ENCODE results near the gene HACD2.

Gene HACD2

GRCh38 chr3:123478314-123478713 lies 106.5 kb downstream of the HACD2 start:
- H3K4me2 ChIP-seq (ENCODE audit: low read length, poor library complexity, severe bottlenecking), result no peak overlapping the region
- no peak overlapping the region for H3K18ac ChIP-seq (ENCODE audit: low read depth in 1 of 2, low read length in 2 of 2)

DNA sequence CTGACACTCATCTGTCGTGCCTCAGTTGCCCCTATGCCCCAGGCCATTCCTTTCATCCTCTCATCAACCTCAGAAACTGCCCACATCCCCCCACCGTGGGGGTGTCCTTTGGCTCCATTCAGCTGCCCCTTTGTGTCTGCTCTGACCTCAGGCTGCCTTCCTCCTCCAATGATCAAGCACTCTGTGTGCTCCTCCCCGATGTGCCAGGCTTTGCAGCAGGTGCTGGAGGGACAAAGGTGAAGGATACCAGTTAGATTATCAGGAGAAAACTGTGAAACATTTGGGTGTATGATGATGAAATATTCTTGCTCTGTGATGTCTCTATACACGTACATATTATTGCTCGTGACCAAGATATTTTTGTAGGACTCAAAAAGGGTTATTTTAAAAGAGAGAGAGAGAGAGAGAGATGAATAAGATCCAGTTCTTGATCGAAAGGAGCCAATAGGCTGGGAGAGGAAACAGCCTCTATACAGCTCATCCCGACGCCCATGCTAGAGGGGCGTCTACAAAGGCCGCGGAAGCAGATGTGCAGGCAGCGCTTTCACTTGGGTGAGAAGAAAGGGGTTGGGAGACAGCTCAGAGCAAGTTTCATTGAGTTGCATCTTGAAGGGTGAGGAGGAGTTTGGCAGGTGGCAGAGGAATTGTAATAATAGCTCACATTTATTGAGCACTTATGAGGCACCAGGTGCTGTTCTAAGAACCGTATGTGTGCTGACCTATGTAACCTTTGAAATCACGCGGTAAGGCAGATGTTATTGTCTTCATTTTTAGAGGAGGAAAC lies 107.7 kb downstream of the HACD2 start:
- Histone ChIP-seq H3K4me2 (ENCODE audit: low read length, poor library complexity, severe bottlenecking) (no peak overlapping the region), H3K27ac (ENCODE audit: low read length, poor library complexity, severe bottlenecking) (no peak overlapping the region), H3K14ac (ENCODE audit: low read length in 2 of 2) (peak overlapping the region in 1 of 2 experiments; percentile 48), H2BK120ac (ENCODE audit: low read depth, low read length) (no peak overlapping the region), H2AFZ (ENCODE audit: low read depth, low read length) (no peak overlapping the region), H3K9ac (ENCODE audit: low read length) (no peak overlapping the region), H3K27me3 (ENCODE audit: control insufficient read depth in 1 of 2, insufficient read depth in 1 of 2, low read length in 2 of 2) (peaks cover 75% of the 10 kb centered on the region in 2 experiments), H2AK5ac (ENCODE audit: low read length, severe bottlenecking) (no peak overlapping the region), H3K23ac (ENCODE audit: low read length in 2 of 2) (no peak overlapping the region), H4K8ac (ENCODE audit: low read length) (no peak overlapping the region), H3K4me3 (ENCODE audit: insufficient read depth in 1 of 2, low read depth in 1 of 2, low read length in 2 of 2) (no peak overlapping the region), H2BK12ac (ENCODE audit: low read length in 2 of 2) (no peak overlapping the region), H3K36me3 (ENCODE audit: control insufficient read depth in 1 of 2, insufficient read depth in 2 of 2, low read depth in 1 of 2, low read length in 2 of 2) (peaks cover 0 to 3% of the 10 kb centered on the region in 2 experiments), H3K9me3 (ENCODE audit: control insufficient read depth, low read length) (no peaks in the 10 kb centered on the region), H3K4ac (ENCODE audit: low read depth in 1 of 2, low read length in 2 of 2) (no peak overlapping the region), H4K91ac (ENCODE audit: low read length) (no peak overlapping the region), H2BK5ac (ENCODE audit: low read depth, low read length, poor library complexity, severe bottlenecking) (no peak overlapping the region), H3K79me1 (replicated peaks; ENCODE audit: low read length, poor library complexity, severe bottlenecking) (no peaks in the 10 kb centered on the region), H3K18ac (ENCODE audit: low read depth in 1 of 2, low read length in 2 of 2) (no peak overlapping the region), H2BK15ac (ENCODE audit: low read depth, poor library complexity, severe bottlenecking) (no peak overlapping the region), H3K4me1 (ENCODE audit: control insufficient read depth, insufficient read depth, low read depth, low read length) (no peaks in the 10 kb centered on the region)
- 86% methylated on average over 15 of the region's 15 CpGs for WGBS
- DNase-seq, result no peak

More at GRCh38 chr3:123478314-123478713, 106.5 kb downstream of the HACD2 start:
- DNase-seq, result no peak
- Histone ChIP-seq H3K9ac (ENCODE audit: low read length) (no peak overlapping the region), H2BK5ac (ENCODE audit: low read depth, low read length, poor library complexity, severe bottlenecking) (no peak overlapping the region), H2BK120ac (ENCODE audit: low read depth, low read length) (no peak overlapping the region), H3K9me3 (ENCODE audit: control insufficient read depth, low read length) (no peaks in the 10 kb centered on the region), H2BK12ac (ENCODE audit: low read length in 2 of 2) (no peak overlapping the region), H3K36me3 (ENCODE audit: control insufficient read depth in 1 of 2, insufficient read depth in 2 of 2, low read depth in 1 of 2, low read length in 2 of 2) (peaks cover 0 to 3% of the 10 kb centered on the region in 2 experiments), H3K4me3 (ENCODE audit: insufficient read depth in 1 of 2, low read depth in 1 of 2, low read length in 2 of 2) (no peak overlapping the region), H2AK5ac (ENCODE audit: low read length, severe bottlenecking) (no peak overlapping the region), H2AFZ (ENCODE audit: low read depth, low read length) (no peak overlapping the region), H3K79me1 (replicated peaks; ENCODE audit: low read length, poor library complexity, severe bottlenecking) (no peaks in the 10 kb centered on the region), H3K27me3 (ENCODE audit: control insufficient read depth in 1 of 2, insufficient read depth in 1 of 2, low read length in 2 of 2) (peaks cover 82 to 86% of the 10 kb centered on the region in 2 experiments), H4K8ac (ENCODE audit: low read length) (no peak overlapping the region), H3K14ac (ENCODE audit: low read length in 2 of 2) (no peak overlapping the region), H3K23ac (ENCODE audit: low read length in 2 of 2) (no peak overlapping the region), H3K27ac (ENCODE audit: low read length, poor library complexity, severe bottlenecking) (no peak overlapping the region), H3K4me1 (ENCODE audit: control insufficient read depth, insufficient read depth, low read depth, low read length) (peaks cover 2% of the 10 kb centered on the region), H4K91ac (ENCODE audit: low read length) (no peak overlapping the region), H2BK15ac (ENCODE audit: low read depth, poor library complexity, severe bottlenecking) (no peak overlapping the region), H3K4ac (ENCODE audit: low read depth in 1 of 2, low read length in 2 of 2) (no peak overlapping the region)
- WGBS, result 37% methylated on average over 2 of the region's 2 CpGs

DNA sequence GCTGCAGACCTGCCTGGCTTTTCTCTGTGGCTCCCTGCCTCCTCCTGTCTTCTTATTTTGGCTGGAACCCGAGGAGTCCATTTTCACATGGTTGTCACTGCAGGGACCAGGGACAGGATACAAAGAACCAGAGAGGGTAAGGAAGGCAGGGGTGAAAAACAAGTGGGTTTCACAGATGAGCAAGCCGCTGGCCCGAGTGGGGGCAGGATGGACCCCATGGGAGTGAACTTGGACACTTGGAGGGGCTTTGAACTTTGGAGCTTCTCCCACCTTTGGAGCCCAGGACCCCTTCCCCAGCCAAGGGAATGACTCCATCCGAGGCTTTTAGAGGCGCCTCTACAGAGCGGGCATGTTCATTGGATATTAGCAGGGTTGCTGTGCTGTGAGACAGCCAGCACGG lies 109.1 kb downstream of the HACD2 start:
- Histone ChIP-seq H3K18ac (ENCODE audit: low read depth in 1 of 2, low read length in 2 of 2) (no peak overlapping the region), H3K36me3 (ENCODE audit: control insufficient read depth in 1 of 2, insufficient read depth in 2 of 2, low read depth in 1 of 2, low read length in 2 of 2) (peaks cover 0 to 3% of the 10 kb centered on the region in 2 experiments), H3K23ac (ENCODE audit: low read length in 2 of 2) (no peak overlapping the region), H3K4me2 (ENCODE audit: low read length, poor library complexity, severe bottlenecking) (no peak overlapping the region), H3K9me3 (ENCODE audit: control insufficient read depth, low read length) (no peaks in the 10 kb centered on the region), H3K14ac (ENCODE audit: low read length in 2 of 2) (no peak overlapping the region), H3K79me1 (replicated peaks; ENCODE audit: low read length, poor library complexity, severe bottlenecking) (no peaks in the 10 kb centered on the region), H2BK15ac (ENCODE audit: low read depth, poor library complexity, severe bottlenecking) (no peak overlapping the region), H3K27me3 (ENCODE audit: control insufficient read depth in 1 of 2, insufficient read depth in 1 of 2, low read length in 2 of 2) (peaks cover 72 to 76% of the 10 kb centered on the region in 2 experiments), H3K4me3 (ENCODE audit: insufficient read depth in 1 of 2, low read depth in 1 of 2, low read length in 2 of 2) (no peak overlapping the region), H3K4me1 (ENCODE audit: control insufficient read depth, insufficient read depth, low read depth, low read length) (no peaks in the 10 kb centered on the region), H4K91ac (ENCODE audit: low read length) (no peak overlapping the region), H2BK120ac (ENCODE audit: low read depth, low read length) (no peak overlapping the region), H3K27ac (ENCODE audit: low read length, poor library complexity, severe bottlenecking) (no peak overlapping the region), H3K4ac (ENCODE audit: low read depth in 1 of 2, low read length in 2 of 2) (no peak overlapping the region), H2AK5ac (ENCODE audit: low read length, severe bottlenecking) (no peak overlapping the region), H2BK12ac (ENCODE audit: low read length in 2 of 2) (no peak overlapping the region), H2AFZ (ENCODE audit: low read depth, low read length) (no peak overlapping the region), H4K8ac (ENCODE audit: low read length) (no peak overlapping the region), H3K9ac (ENCODE audit: low read length) (no peak overlapping the region), H2BK5ac (ENCODE audit: low read depth, low read length, poor library complexity, severe bottlenecking) (no peak overlapping the region)
- DNase-seq, result no peak
- WGBS, result 68% methylated on average over 3 of the region's 7 CpGs

- Histone ChIP-seq H3K36me3 (ENCODE audit: control insufficient read depth in 1 of 2, insufficient read depth in 2 of 2, low read depth in 1 of 2, low read length in 2 of 2) (no peaks in the 10 kb centered on the region), H3K4ac (ENCODE audit: low read depth in 1 of 2, low read length in 2 of 2) (no peak overlapping the region), H2BK15ac (ENCODE audit: low read depth, poor library complexity, severe bottlenecking) (no peak overlapping the region), H3K4me3 (ENCODE audit: insufficient read depth in 1 of 2, low read depth in 1 of 2, low read length in 2 of 2) (no peak overlapping the region), H3K4me1 (ENCODE audit: control insufficient read depth, insufficient read depth, low read depth, low read length) (peaks cover 8% of the 10 kb centered on the region), H2BK120ac (ENCODE audit: low read depth, low read length) (no peak overlapping the region), H3K9ac (ENCODE audit: low read length) (no peak overlapping the region), H2AFZ (ENCODE audit: low read depth, low read length) (no peak overlapping the region), H3K14ac (ENCODE audit: low read length in 2 of 2) (no peak overlapping the region), H4K91ac (ENCODE audit: low read length) (no peak overlapping the region), H4K8ac (ENCODE audit: low read length) (no peak overlapping the region), H3K23ac (ENCODE audit: low read length in 2 of 2) (no peak overlapping the region), H3K27me3 (ENCODE audit: control insufficient read depth in 1 of 2, insufficient read depth in 1 of 2, low read length in 2 of 2) (peaks cover 68 to 73% of the 10 kb centered on the region in 2 experiments), H3K79me1 (replicated peaks; ENCODE audit: low read length, poor library complexity, severe bottlenecking) (no peaks in the 10 kb centered on the region), H3K4me2 (ENCODE audit: low read length, poor library complexity, severe bottlenecking) (no peak overlapping the region), H2BK5ac (ENCODE audit: low read depth, low read length, poor library complexity, severe bottlenecking) (no peak overlapping the region), H3K9me3 (ENCODE audit: control insufficient read depth, low read length) (no peaks in the 10 kb centered on the region), H3K27ac (ENCODE audit: low read length, poor library complexity, severe bottlenecking) (no peak overlapping the region), H2BK12ac (ENCODE audit: low read length in 2 of 2) (no peak overlapping the region), H2AK5ac (ENCODE audit: low read length, severe bottlenecking) (no peak overlapping the region), H3K18ac (ENCODE audit: low read depth in 1 of 2, low read length in 2 of 2) (no peak overlapping the region)
- DNase-seq, result no peak
- WGBS, result 96% methylated on average over 5 of the region's 5 CpGs
These were observed 113.7 kb downstream of the HACD2 start for GRCh38 chr3:123471106-123471505.

Data from mesenchymal stem cell (in vitro differentiated cells and primary cell).